Kidney (tissue), 14 donors: ENCODE data around the gene INO80B. TPM values are rescaled to one million over a fixed set of nuclear protein-coding genes. Genes with fewer than 3 reads are reported as not detected.

Experiments used
- DNase-seq, 5 donors: peaks; one replicate each; pipeline ENCODE4 v3.0.0-alpha.2; 2013 to 2020
- FAIRE-seq: peaks from 2 replicates; lab custom pipeline; 2012; peaks lifted over from hg19 to GRCh38; lab: Jason Lieb, UNC
- H3K27ac ChIP-seq, 2 donors: one replicate each; pipeline ENCODE4 v1.7.0; 2013; ENCODE audit warnings: low read depth in 2 of 2, low read length in 2 of 2, inconsistent platforms in 1 of 2
- H3K27me3 ChIP-seq: one replicate; pipeline ENCODE4 v1.7.1; 2013; ENCODE audit warnings: low read length, inconsistent platforms; ENCODE audit not compliant: control insufficient read depth, insufficient read depth
- H3K36me3 ChIP-seq, 3 donors: one replicate each; pipeline versions ENCODE4 v1.7.0 to v1.7.1; 2013; ENCODE audit warnings: low read length in 3 of 3, control low read depth in 1 of 3, inconsistent platforms in 1 of 3; ENCODE audit not compliant: insufficient read depth in 3 of 3, control insufficient read depth in 2 of 3
- H3K4me1 ChIP-seq, 3 donors: one replicate each; pipeline versions ENCODE4 v1.7.0 to v1.7.1; 2013; ENCODE audit warnings: low read length in 3 of 3, inconsistent platforms in 1 of 3, low read depth in 1 of 3; ENCODE audit not compliant: control insufficient read depth in 2 of 3, insufficient read depth in 2 of 3
- H3K4me3 ChIP-seq, 3 donors: one replicate each; pipeline versions ENCODE4 v1.7.0 to v1.8.1; 2013; ENCODE audit warnings: low read length in 3 of 3, control low read depth in 1 of 3, inconsistent platforms in 1 of 3
- H3K9ac ChIP-seq, 3 donors: one replicate each; pipeline versions ENCODE4 v1.7.0 to v1.7.1; 2013; ENCODE audit warnings: low read length in 3 of 3, control low read depth in 1 of 3, inconsistent platforms in 1 of 3
- H3K9me3 ChIP-seq, 3 donors: one replicate each; pipeline versions ENCODE4 v1.7.0 to v1.7.1; 2013; ENCODE audit warnings: low read length in 3 of 3, control low read depth in 1 of 3, inconsistent platforms in 1 of 3; ENCODE audit not compliant: control insufficient read depth in 2 of 3, insufficient read depth in 1 of 3
- CTCF ChIP-seq: IDR thresholded peaks from 3 replicates; pipeline ENCODE4 v1.5.1; 2012; ENCODE audit warnings: mild to moderate bottlenecking, moderate library complexity, borderline replicate concordance; ENCODE audit not compliant: insufficient read depth; ENCODE audit errors: extremely low read depth
- intact Hi-C: fragments of 100-400 bp; cut with DNase I; formaldehyde crosslinking; loops from one replicate; pipeline ENCODE4 v1.11.1; 2022
- polyA plus RNA-seq: library from polyadenylated mRNA; stranded (reverse); fragments of 350-450 nt; fragmentation: Illumina TruSeq; extraction: RNeasy Lipid Tissue Mini Kit (QIAGEN cat#74804); gene quantifications from one replicate; pipeline ENCODE4 v1.2.3, GENCODE V29; 2014; ENCODE audit warnings: low read depth, low replicate concordance; ENCODE audit not compliant: insufficient read depth
- total RNA-seq: library from RNA; stranded (reverse); fragmentation: NEBNext Ultra II Directional; extraction: Animal tissue kit (Norgen Biotek cat#: 25700); gene quantifications from one replicate; pipeline ENCODE4 v1.2.1, GENCODE V29; 2021
- donor health status: control.
- donor health status: control.
- donor health status: control.
- donor health status: control.
- donor health status: control.
- donor health status: DM: yes; HTN: yes; CAD: no.
- donor health status: Normal renal cell carcinoma (clear cell type).

Gene INO80B
- total and polyA plus RNA-seq, 2 donors from 2014 or later, result 37.0 to 44.2 TPM

- Histone ChIP-seq H3K27ac (no peak overlapping the region), H3K9ac (no peak overlapping the region), H3K27me3 (no peaks in the 10 kb centered on the region), H3K36me3 (peaks cover 6 to 65% (median 27%) of the 10 kb centered on the region in 3 donors), H3K4me3 (peak overlapping the region in 1 of 3 donors; percentile 3), H3K4me1 (peaks cover 0 to 9% (median 6%) of the 10 kb centered on the region in 3 donors), H3K9me3 (no peaks in the 10 kb centered on the region)
- TF ChIP-seq CTCF, result no peak
- intact Hi-C loops, result no loop called here
- peak in 4 of 5 donors; percentile 47 to 71 (median 59) for DNase-seq
- no peak for FAIRE-seq
Measured at GRCh38 chr2:74429487-74430451, 25.1 kb upstream of the INO80B start.

GRCh38 chr2:74430502-74430901 lies 24.4 kb upstream of the INO80B start:
- H3K9me3 ChIP-seq, result no peaks in the 10 kb centered on the region
- H3K36me3 ChIP-seq, result peaks cover 6 to 60% (median 27%) of the 10 kb centered on the region in 3 donors
- H3K27me3 ChIP-seq, result no peaks in the 10 kb centered on the region
- no peak overlapping the region for H3K4me3 ChIP-seq
- TF ChIP-seq CTCF, result no peak
- intact Hi-C loops, result no loop called here
- DNase-seq (no peak), FAIRE-seq (no peak)
- peaks cover 0 to 9% (median 6%) of the 10 kb centered on the region in 3 donors for H3K4me1 ChIP-seq
- no peak overlapping the region for H3K9ac ChIP-seq
- no peak overlapping the region for H3K27ac ChIP-seq

GRCh38 chr2:74436111-74436805 lies 18.6 kb upstream of the INO80B start:
- H3K9me3 ChIP-seq, result no peaks in the 10 kb centered on the region
- peak in 1 of 5 donors; percentile 49 for DNase-seq
- peaks cover 9 to 23% (median 14%) of the 10 kb centered on the region in 3 donors for H3K4me1 ChIP-seq
- FAIRE-seq, result no peak
- no peak overlapping the region for H3K9ac ChIP-seq
- peaks cover 2 to 12% (median 6%) of the 10 kb centered on the region in 3 donors for H3K36me3 ChIP-seq
- no peak overlapping the region for H3K27ac ChIP-seq
- no peak for TF ChIP-seq CTCF
- H3K4me3 ChIP-seq, result no peak overlapping the region
- no peaks in the 10 kb centered on the region for H3K27me3 ChIP-seq
- intact Hi-C loops, result no loop called here
